ENCODE results near the gene RTN4RL1. TPM values are rescaled to one million over a fixed set of nuclear protein-coding genes. Genes with fewer than 3 reads are reported as not detected.
A peak's percentile ranks its signal among the peaks of the same experiment; 100 is the strongest.

Gene RTN4RL1
- total and polyA plus RNA-seq, 4 donors, result 0.65 to 7.3 (median 2.4) TPM

GRCh38 chr17:1948517-1948825, 76.7 kb downstream of the RTN4RL1 start:
- 92 to 96% methylated on average over 11 to 14 of the region's 14 CpGs for WGBS, 2 donors
- ATAC-seq (ENCODE audit: insufficient read depth, low FRiP score), result no peak
- no peaks in the 10 kb centered on the region for H3K36me3 ChIP-seq (ENCODE audit: control insufficient read depth in 4 of 4, insufficient read depth in 4 of 4, low read length in 4 of 4)

GRCh38 chr17:1947743-1948516, 77.2 kb downstream of the RTN4RL1 start:
- DNase-seq, result no peak
- peak overlapping the region in 1 of 2 donors; percentile 43 for H3K27ac ChIP-seq (ENCODE audit: low read depth in 1 of 2, low read length in 1 of 2)
- H3K36me3 ChIP-seq (ENCODE audit: control insufficient read depth in 4 of 4, insufficient read depth in 4 of 4, low read length in 4 of 4), result no peaks in the 10 kb centered on the region
- H3K9me3 ChIP-seq (ENCODE audit: control insufficient read depth in 4 of 4, insufficient read depth in 3 of 4, low read length in 3 of 4), result peaks cover 0 to 2% (median 0%) of the 10 kb centered on the region in 4 donors
- no peak for TF ChIP-seq CTCF (IDR thresholded peaks at IDR 0.05; ENCODE audit: control extremely low read depth, extremely low read depth)
- peaks cover 0 to 22% (median 3%) of the 10 kb centered on the region in 5 donors for H3K4me1 ChIP-seq (ENCODE audit: control insufficient read depth in 5 of 5, insufficient read depth in 5 of 5, low read length in 5 of 5)
- ATAC-seq (ENCODE audit: insufficient read depth, low FRiP score), result no peak
- 85 to 91% methylated on average over 22 of the region's 22 CpGs for WGBS, 2 donors
- no peaks in the 10 kb centered on the region for H3K27me3 ChIP-seq (ENCODE audit: control insufficient read depth in 3 of 3, insufficient read depth in 3 of 3, low read length in 2 of 3)
- no peak overlapping the region for H3K4me3 ChIP-seq
- no peak overlapping the region for H3K9ac ChIP-seq (ENCODE audit: insufficient read depth in 1 of 2, low read length in 2 of 2)

More at GRCh38 chr17:1948517-1948825, 76.7 kb downstream of the RTN4RL1 start:
- no peak for TF ChIP-seq CTCF (IDR thresholded peaks at IDR 0.05; ENCODE audit: control extremely low read depth, extremely low read depth)
- H3K27me3 ChIP-seq (ENCODE audit: control insufficient read depth in 3 of 3, insufficient read depth in 3 of 3, low read length in 2 of 3), result no peaks in the 10 kb centered on the region
- H3K9me3 ChIP-seq (ENCODE audit: control insufficient read depth in 4 of 4, insufficient read depth in 3 of 4, low read length in 3 of 4), result peaks cover 0 to 2% (median 0%) of the 10 kb centered on the region in 4 donors
- H3K4me1 ChIP-seq (ENCODE audit: control insufficient read depth in 5 of 5, insufficient read depth in 5 of 5, low read length in 5 of 5), result peaks cover 0 to 16% (median 2%) of the 10 kb centered on the region in 5 donors
- no peak overlapping the region for H3K4me3 ChIP-seq
- H3K9ac ChIP-seq (ENCODE audit: insufficient read depth in 1 of 2, low read length in 2 of 2), result no peak overlapping the region
- H3K27ac ChIP-seq (ENCODE audit: low read depth in 1 of 2, low read length in 1 of 2), result no peak overlapping the region
- DNase-seq, result no peak

GRCh38 chr17:1947229-1947742, 77.8 kb downstream of the RTN4RL1 start:
- no peak for TF ChIP-seq CTCF (IDR thresholded peaks at IDR 0.05; ENCODE audit: control extremely low read depth, extremely low read depth)
- Histone ChIP-seq H3K27me3 (ENCODE audit: control insufficient read depth in 3 of 3, insufficient read depth in 3 of 3, low read length in 2 of 3) (no peaks in the 10 kb centered on the region), H3K27ac (ENCODE audit: low read depth in 1 of 2, low read length in 1 of 2) (peak overlapping the region in 1 of 2 donors; percentile 43), H3K36me3 (ENCODE audit: control insufficient read depth in 4 of 4, insufficient read depth in 4 of 4, low read length in 4 of 4) (no peaks in the 10 kb centered on the region), H3K4me3 (no peak overlapping the region), H3K9ac (ENCODE audit: insufficient read depth in 1 of 2, low read length in 2 of 2) (no peak overlapping the region), H3K4me1 (ENCODE audit: control insufficient read depth in 5 of 5, insufficient read depth in 5 of 5, low read length in 5 of 5) (peaks cover 0 to 28% (median 3%) of the 10 kb centered on the region in 5 donors), H3K9me3 (ENCODE audit: control insufficient read depth in 4 of 4, insufficient read depth in 3 of 4, low read length in 3 of 4) (peaks cover 0 to 2% (median 0%) of the 10 kb centered on the region in 4 donors)
- peak; percentile 62 to 80 (median 74) for DNase-seq
- whole genome bisulfite sequencing, 2 donors, result 71 to 86% methylated on average over 22 of the region's 22 CpGs
- no peak for ATAC-seq (ENCODE audit: insufficient read depth, low FRiP score)
